GM12874 (cell line): ENCODE data around the gene SIK3.

Experiments used
- CTCF ChIP-seq: IDR thresholded peaks from 2 replicates; pipeline ENCODE4 v1.5.1; 2011; ENCODE audit warnings: low read depth, mild to moderate bottlenecking, control low read depth, low read length, moderate library complexity; ENCODE audit not compliant: insufficient read depth

Gene SIK3

DNA sequence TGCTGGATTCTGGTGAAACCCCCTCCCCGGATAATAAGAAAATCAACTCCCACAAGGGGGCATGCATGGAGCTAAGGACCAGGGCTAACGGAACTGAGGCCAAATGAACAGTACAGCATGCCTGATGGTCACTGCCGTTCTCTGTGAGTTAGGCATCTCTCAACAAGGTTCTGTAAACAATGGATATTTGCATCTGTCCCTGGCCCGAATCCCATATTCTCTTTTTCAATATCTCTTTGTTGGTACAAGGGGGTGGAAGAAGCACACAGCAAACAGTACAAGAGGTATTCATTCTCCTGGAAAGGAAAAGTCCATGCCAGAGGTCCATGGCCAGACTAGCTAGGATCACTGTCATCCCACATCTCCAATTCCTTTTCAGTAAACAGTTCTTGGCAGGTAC lies 228.6 kb downstream of the SIK3 start:
- no peak for TF ChIP-seq CTCF

GRCh38 chr11:116868066-116868465 lies 230.2 kb downstream of the SIK3 start:
- TF ChIP-seq CTCF = no peak

DNA sequence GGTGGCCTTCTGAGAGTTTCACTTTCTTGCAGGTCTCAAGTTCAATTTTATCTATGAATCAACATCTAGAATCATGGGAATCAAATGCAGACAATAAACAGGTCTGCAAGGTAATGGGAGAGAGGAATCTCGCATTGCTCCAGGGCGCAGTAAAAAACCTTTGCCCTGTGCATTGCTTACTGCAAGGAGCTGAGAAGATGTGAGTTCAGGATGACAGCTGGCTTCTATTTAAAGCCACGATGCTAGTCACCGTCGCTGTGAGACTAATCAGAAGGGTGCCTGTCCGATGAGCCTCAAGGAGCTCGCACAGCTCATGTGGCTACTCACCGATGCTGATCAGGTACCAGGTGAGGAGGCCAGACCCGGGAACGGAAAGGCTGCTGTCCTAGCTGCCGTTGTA lies 230.6 kb downstream of the SIK3 start:
- TF ChIP-seq CTCF = no peak

DNA sequence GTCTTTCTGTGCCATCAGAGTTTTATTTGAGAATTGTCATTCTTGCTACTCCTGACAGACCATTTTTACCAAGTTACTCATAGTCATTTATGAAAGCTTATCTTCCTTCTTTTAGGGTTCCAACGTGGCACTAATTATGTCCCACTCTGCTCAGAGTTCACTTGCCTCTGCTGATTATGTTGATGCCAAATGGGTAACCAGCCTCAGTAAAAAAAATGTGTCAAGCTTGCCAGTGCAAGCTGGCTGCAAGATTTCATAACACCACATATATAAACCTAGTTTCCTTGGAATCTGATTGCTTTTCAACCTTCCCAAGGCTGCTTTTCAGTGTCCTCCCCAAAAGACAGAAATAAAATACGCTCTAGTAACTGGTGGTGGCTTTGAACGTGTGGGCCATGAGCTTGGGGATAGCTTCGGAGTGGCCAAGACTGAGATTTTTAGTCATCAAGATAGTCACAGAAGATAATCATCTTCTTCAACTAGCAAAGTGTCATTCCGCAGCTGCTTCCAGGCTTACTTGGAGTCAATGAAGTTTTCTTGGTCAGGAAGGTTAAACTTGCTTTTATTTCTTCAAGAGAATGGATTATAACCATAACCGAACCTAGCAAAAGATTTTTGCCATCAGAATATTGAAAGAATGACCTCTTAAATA lies 231.3 kb downstream of the SIK3 start:
- no peak for TF ChIP-seq CTCF

- TF ChIP-seq CTCF = no peak
Measured at GRCh38 chr11:116865696-116866095, 232.5 kb downstream of the SIK3 start.

DNA sequence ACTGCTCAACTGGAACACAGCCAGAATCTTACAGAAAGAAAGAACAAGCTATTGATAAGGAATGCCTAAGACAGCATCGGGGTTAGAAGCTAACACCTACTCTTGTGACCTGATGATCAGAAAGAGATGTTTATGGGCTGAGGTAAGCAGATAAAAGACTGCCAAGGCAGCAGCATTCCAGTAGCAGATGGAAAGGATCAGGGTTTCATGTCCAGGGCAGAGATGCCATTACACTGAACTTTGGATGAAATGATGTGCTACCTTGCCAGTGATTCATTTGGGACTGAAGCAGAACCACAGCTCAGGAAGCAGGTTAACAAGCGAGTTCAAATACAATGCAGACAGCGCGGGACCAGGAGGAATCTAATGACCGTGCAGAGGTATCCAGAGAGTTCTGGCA lies 233.7 kb downstream of the SIK3 start:
- TF ChIP-seq CTCF = no peak

DNA sequence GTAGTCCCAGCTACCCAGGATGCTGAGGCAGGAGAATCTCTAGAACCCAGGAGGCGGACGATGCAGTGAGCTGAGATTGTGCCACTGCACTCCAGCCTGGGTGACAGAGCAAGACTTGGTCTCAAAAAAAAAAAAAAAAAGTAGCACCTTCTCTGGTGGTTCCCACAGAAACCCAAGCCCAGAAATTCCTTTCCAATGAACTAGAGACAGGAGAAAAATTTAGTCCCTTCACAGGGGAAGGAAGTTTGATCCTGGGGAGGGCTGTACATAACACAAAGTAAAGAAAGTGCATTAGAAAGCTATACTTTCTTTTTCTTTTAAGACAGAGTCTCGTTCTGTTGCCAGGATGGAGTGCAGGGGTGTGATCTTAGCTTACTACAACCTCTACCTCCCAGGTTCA lies 235.3 kb downstream of the SIK3 start:
- TF ChIP-seq CTCF = no peak

GRCh38 chr11:116862185-116862584 lies 236.0 kb downstream of the SIK3 start:
- no peak for TF ChIP-seq CTCF
